ENCODE measurements around the gene UACA. TPM values are rescaled to one million over a fixed set of nuclear protein-coding genes. Genes with fewer than 3 reads are reported as not detected.

The UACA gene
- polyA plus RNA-seq, 1 of the 3 experiments (the other 2 are of a cell fraction), result 35.9 TPM

- H3K9me3 ChIP-seq, result no peaks in the 10 kb centered on the region
- no peak overlapping the region for H2AFZ ChIP-seq (ENCODE audit: low read depth)
- peak overlapping the region; percentile 94; the same call in 1 of the 2 replicates for H3K9ac ChIP-seq
- peaks cover 8 to 23% of the 10 kb centered on the region in 2 experiments; a peak in 3 of 4 replicates for H3K4me1 ChIP-seq (ENCODE audit: control insufficient read depth in 1 of 2, insufficient read depth in 2 of 2, low read depth in 1 of 2, low read length in 1 of 2)
- peaks cover 0 to 30% of the 10 kb centered on the region in 2 experiments for H3K36me3 ChIP-seq (replicated peaks in 1 of 2; ENCODE audit: control insufficient read depth in 1 of 2, insufficient read depth in 2 of 2, low read length in 1 of 2)
- ChIA-PET CTCF (no interaction called here), POLR2A (no interaction called here)
- H3K4me3 ChIP-seq (ENCODE audit: low read depth in 2 of 2, low read length in 1 of 2), result peak overlapping the region; percentile 79 to 94; a peak in 3 of 4 replicates
- H3K4me2 ChIP-seq, result peak overlapping the region; percentile 92
- H3K9me2 ChIP-seq, result no peaks in the 10 kb centered on the region
- H4K20me1 ChIP-seq (ENCODE audit: insufficient read depth), result peaks cover 47% of the 10 kb centered on the region
- no peak for DNase-seq
- TF ChIP-seq, protein P1, sequence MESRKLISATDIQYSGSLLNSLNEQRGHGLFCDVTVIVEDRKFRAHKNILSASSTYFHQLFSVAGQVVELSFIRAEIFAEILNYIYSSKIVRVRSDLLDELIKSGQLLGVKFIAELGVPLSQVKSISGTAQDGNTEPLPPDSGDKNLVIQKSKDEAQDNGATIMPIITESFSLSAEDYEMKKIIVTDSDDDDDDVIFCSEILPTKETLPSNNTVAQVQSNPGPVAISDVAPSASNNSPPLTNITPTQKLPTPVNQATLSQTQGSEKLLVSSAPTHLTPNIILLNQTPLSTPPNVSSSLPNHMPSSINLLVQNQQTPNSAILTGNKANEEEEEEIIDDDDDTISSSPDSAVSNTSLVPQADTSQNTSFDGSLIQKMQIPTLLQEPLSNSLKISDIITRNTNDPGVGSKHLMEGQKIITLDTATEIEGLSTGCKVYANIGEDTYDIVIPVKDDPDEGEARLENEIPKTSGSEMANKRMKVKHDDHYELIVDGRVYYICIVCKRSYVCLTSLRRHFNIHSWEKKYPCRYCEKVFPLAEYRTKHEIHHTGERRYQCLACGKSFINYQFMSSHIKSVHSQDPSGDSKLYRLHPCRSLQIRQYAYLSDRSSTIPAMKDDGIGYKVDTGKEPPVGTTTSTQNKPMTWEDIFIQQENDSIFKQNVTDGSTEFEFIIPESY (IDR thresholded peaks at IDR 0.05; ENCODE audit: borderline replicate concordance, low read depth), result no peak
- TF ChIP-seq, protein P2, sequence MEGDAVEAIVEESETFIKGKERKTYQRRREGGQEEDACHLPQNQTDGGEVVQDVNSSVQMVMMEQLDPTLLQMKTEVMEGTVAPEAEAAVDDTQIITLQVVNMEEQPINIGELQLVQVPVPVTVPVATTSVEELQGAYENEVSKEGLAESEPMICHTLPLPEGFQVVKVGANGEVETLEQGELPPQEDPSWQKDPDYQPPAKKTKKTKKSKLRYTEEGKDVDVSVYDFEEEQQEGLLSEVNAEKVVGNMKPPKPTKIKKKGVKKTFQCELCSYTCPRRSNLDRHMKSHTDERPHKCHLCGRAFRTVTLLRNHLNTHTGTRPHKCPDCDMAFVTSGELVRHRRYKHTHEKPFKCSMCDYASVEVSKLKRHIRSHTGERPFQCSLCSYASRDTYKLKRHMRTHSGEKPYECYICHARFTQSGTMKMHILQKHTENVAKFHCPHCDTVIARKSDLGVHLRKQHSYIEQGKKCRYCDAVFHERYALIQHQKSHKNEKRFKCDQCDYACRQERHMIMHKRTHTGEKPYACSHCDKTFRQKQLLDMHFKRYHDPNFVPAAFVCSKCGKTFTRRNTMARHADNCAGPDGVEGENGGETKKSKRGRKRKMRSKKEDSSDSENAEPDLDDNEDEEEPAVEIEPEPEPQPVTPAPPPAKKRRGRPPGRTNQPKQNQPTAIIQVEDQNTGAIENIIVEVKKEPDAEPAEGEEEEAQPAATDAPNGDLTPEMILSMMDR (IDR thresholded peaks at IDR 0.05), result no peak
- TF ChIP-seq PBX3 (IDR thresholded peaks at IDR 0.05) (no peak), RAD21 (IDR thresholded peaks at IDR 0.05; ENCODE audit: low read length) (no peak), REST (IDR thresholded peaks at IDR 0.05; ENCODE audit: low read depth, low read length) (no peak), FOXM1 (IDR thresholded peaks at IDR 0.05; ENCODE audit: low read depth) (no peak)
- H3K27ac ChIP-seq (ENCODE audit: low read depth in 2 of 2, low read length in 1 of 2), result peak overlapping the region in 1 of 2 experiments; percentile 88; a peak in 1 of 4 replicates
- H3K79me2 ChIP-seq (ENCODE audit: insufficient read depth), result peaks cover 72% of the 10 kb centered on the region
- peaks cover 26% of the 10 kb centered on the region for H3F3A ChIP-seq (replicated peaks; ENCODE audit: insufficient read depth)
- 58% methylated on average over 2 of the region's 2 CpGs for WGBS (ENCODE audit: low lambda C conversion rate)
- no peaks in the 10 kb centered on the region for H3K27me3 ChIP-seq (ENCODE audit: insufficient read depth)
These were observed 2.3 kb downstream of the UACA start for GRCh38 chr15:70761046-70761445.

All from SK-N-SH (cell line).